BLaER1 treated with 17β-estradiol and CSF1 and Interleukin-3, amounts not matched to agents 10 nM and 100 nM (cell line): Measurements from ENCODE around the gene GDI2.
"Not testable (repeated sequence)": the region's sequence is repeated elsewhere in the genome, so short reads cannot be mapped to it uniquely, and the experiment has no call there.

Experiments used
- H3K27ac ChIP-seq, 11 experiments: shearing (Covaris generic); formaldehyde crosslinking; 2 replicates each; pipeline ENCODE4 v1.8.1; 2022
- H3K27me3 ChIP-seq, 11 experiments: shearing (Covaris generic); formaldehyde crosslinking; 2 replicates each; pipeline ENCODE4 v1.8.1; 2022
- H3K36me3 ChIP-seq, 11 experiments: shearing (Covaris generic); formaldehyde crosslinking; 2 replicates each; pipeline ENCODE4 v1.8.1; 2022
- H3K4me1 ChIP-seq, 10 experiments: shearing (Covaris generic); formaldehyde crosslinking; 2 replicates each; pipeline ENCODE4 v1.8.1; 2022
- H3K4me2 ChIP-seq, 11 experiments: shearing (Covaris generic); formaldehyde crosslinking; 2 replicates each; pipeline ENCODE4 v1.8.1; 2022
- H3K4me3 ChIP-seq, 10 experiments: shearing (Covaris generic); formaldehyde crosslinking; 2 replicates each; pipeline ENCODE4 v1.8.1; 2022
- H3K9ac ChIP-seq, 11 experiments: shearing (Covaris generic); formaldehyde crosslinking; 2 replicates each; pipeline ENCODE4 v1.8.1; 2022
- H3K9me3 ChIP-seq, 11 experiments: shearing (Covaris generic); formaldehyde crosslinking; replicated peaks in 1 of 11; 2 replicates each; pipeline ENCODE4 v1.8.1; 2022
- H4K20me1 ChIP-seq, 11 experiments: shearing (Covaris generic); formaldehyde crosslinking; 2 replicates each; pipeline ENCODE4 v1.8.1; 2022
- Cebpa-rat ChIP-seq, 11 experiments: shearing (Covaris generic); IDR thresholded peaks; 2 replicates each; pipeline ENCODE4 v1.8.1; 2022

The GDI2 gene

GRCh38 chr10:5813341-5814109 lies at the start of gene GDI2:
Gene GDI2, minus strand, starts transcription at chr10:5813434. Its CDS starts 176 bp downstream, at chr10:5813258.
- Histone ChIP-seq H4K20me1 (peaks cover 40 to 45% (median 42%) of the 10 kb centered on the region in 11 experiments), H3K4me2 (peak within 1 kb of the TSS; percentile 88 to 98 (median 94)), H3K27ac (peak within 1 kb of the TSS; percentile 96 to 100 (median 98)), H3K4me3 (peak within 1 kb of the TSS; percentile 84 to 97 (median 93)), H3K9ac (peak within 1 kb of the TSS; percentile 97 to 100 (median 99)), H3K36me3 (peaks cover 0 to 15% (median 6%) of the 10 kb centered on the region in 11 experiments; a peak in 14 of 22 replicates), H3K27me3 (no peaks in the 10 kb centered on the region), H3K4me1 (peaks cover 64 to 78% (median 69%) of the 10 kb centered on the region in 10 experiments), H3K9me3 (no peaks in the 10 kb centered on the region)
- no peak for TF ChIP-seq Cebpa-rat (IDR thresholded peaks at IDR 0.05)

DNA sequence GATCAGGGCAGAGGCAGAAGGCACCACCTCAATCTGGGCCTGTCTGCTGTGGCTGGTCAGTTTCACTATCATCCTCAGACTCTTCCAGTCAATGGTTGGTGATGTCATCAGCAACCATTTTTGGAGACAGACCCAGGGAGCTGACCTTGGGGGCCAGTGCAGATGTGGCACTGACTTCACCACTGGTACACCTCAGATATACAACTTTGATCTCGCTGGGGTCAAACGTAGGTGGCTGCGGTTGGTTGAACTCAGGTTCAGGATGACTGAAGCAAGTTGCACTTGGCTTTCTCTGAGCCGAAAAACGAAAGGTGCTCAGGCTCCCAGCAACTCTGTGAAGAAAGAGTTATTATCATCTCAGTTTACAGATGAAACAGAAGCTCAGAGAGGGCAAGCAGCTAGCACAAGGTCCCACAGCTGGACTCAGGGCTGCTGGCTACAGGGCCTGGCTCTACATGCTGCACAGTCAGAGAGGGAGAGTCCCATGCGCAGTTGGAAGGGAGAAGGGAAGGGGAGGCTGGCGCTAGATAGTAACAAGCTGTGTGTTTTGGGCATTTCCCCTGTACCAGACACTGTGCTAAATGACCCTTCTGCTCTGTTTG lies 49.2 kb upstream of the GDI2 start:
- Histone ChIP-seq H4K20me1 (no peaks in the 10 kb centered on the region), H3K4me1 (peaks cover 15 to 39% (median 16%) of the 10 kb centered on the region in 10 experiments), H3K36me3 (peaks cover 0 to 28% (median 14%) of the 10 kb centered on the region in 11 experiments; a peak in 9 of 22 replicates), H3K27me3 (no peaks in the 10 kb centered on the region), H3K27ac (no peak overlapping the region), H3K9ac (no peak overlapping the region), H3K4me3 (no peak overlapping the region), H3K9me3 (peaks cover 6 to 26% (median 15%) of the 10 kb centered on the region in 11 experiments; a peak in 18 of 22 replicates), H3K4me2 (no peak overlapping the region; a peak in 1 of 22 replicates)
- TF ChIP-seq Cebpa-rat (IDR thresholded peaks at IDR 0.05) = no peak

GRCh38 chr10:5860066-5860465 lies 46.8 kb upstream of the GDI2 start:
- H3K36me3 ChIP-seq = peaks cover 0 to 28% (median 14%) of the 10 kb centered on the region in 11 experiments; a peak in 9 of 22 replicates
- H3K4me1 ChIP-seq = peaks cover 0 to 24% (median 0%) of the 10 kb centered on the region in 10 experiments; a peak in 6 of 20 replicates
- no peak overlapping the region for H3K4me3 ChIP-seq
- H4K20me1 ChIP-seq = no peaks in the 10 kb centered on the region
- no peak overlapping the region for H3K9ac ChIP-seq
- peaks cover 6 to 26% (median 15%) of the 10 kb centered on the region in 11 experiments; a peak in 17 of 22 replicates for H3K9me3 ChIP-seq
- TF ChIP-seq Cebpa-rat (IDR thresholded peaks at IDR 0.05) = no peak
- no peak overlapping the region for H3K27ac ChIP-seq
- no peaks in the 10 kb centered on the region for H3K27me3 ChIP-seq
- peak overlapping the region in 1 of 11 experiments; percentile 54; a peak in 2 of 22 replicates for H3K4me2 ChIP-seq

DNA sequence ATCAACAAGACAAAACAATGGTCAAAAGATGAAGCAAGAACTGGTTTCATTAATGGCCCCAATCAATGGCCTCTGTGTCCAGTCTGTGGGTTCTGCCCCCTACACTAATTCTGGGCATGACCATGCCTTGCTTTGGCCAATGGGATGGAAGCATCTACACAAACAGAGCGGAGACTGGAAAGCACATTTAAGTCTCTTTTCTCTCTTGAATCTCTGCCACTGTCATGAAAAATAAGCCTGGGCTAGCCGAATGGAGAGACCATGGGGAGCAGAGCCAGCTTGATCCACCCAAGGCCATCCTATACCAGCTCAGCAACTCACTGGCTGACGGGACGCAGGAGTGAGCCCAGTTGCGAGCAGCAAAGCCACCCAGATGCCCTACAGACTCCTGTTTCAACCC lies 45.6 kb upstream of the GDI2 start:
- Histone ChIP-seq H3K36me3 (peaks cover 0 to 18% (median 13%) of the 10 kb centered on the region in 11 experiments; a peak in 9 of 22 replicates), H3K27ac (no peak overlapping the region), H3K4me2 (no peak overlapping the region), H3K27me3 (no peaks in the 10 kb centered on the region), H3K9ac (no peak overlapping the region), H3K4me3 (no peak overlapping the region), H4K20me1 (no peaks in the 10 kb centered on the region), H3K4me1 (peaks cover 0 to 24% (median 0%) of the 10 kb centered on the region in 10 experiments; a peak in 6 of 20 replicates), H3K9me3 (peaks cover 3 to 16% (median 10%) of the 10 kb centered on the region in 11 experiments; a peak in 17 of 22 replicates)
- no peak for TF ChIP-seq Cebpa-rat (IDR thresholded peaks at IDR 0.05)

DNA sequence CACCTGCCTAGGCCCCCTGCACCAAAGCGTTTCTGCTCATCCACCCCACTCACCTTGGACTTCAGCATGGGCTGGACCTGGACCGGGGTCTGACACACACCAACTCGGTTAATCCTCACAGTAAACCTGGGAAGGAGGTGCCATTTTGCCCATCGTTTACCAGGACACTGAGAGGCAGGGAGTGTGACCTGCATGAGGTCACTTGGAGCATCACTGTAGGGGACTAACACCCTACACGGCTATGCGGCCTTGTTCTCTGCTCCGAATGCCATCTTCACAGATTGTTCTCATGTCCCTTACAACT lies 43.4 kb upstream of the GDI2 start:
- H3K4me1 ChIP-seq = peaks cover 0 to 35% (median 2%) of the 10 kb centered on the region in 10 experiments; a peak in 6 of 20 replicates

GRCh38 chr10:5855979-5856700 lies 42.9 kb upstream of the GDI2 start:
- Histone ChIP-seq H3K4me2 (no peak overlapping the region), H3K9me3 (peaks cover 0 to 8% (median 0%) of the 10 kb centered on the region in 11 experiments; a peak in 1 of 22 replicates)
- no peak for TF ChIP-seq Cebpa-rat (IDR thresholded peaks at IDR 0.05)

More for the DNA sequence above, 43.4 kb upstream of the GDI2 start:
- H3K4me3 ChIP-seq = no peak overlapping the region
- no peak overlapping the region for H3K9ac ChIP-seq
- no peaks in the 10 kb centered on the region; a peak in 1 of 22 replicates for H3K36me3 ChIP-seq
- no peaks in the 10 kb centered on the region for H4K20me1 ChIP-seq
- H3K27me3 ChIP-seq = no peaks in the 10 kb centered on the region
- H3K9me3 ChIP-seq = peaks cover 0 to 8% (median 0%) of the 10 kb centered on the region in 11 experiments; a peak in 1 of 22 replicates
- no peak overlapping the region for H3K27ac ChIP-seq
- TF ChIP-seq Cebpa-rat (IDR thresholded peaks at IDR 0.05) = no peak
- H3K4me2 ChIP-seq = no peak overlapping the region

GRCh38 chr10:5854131-5854475 lies 40.9 kb upstream of the GDI2 start:
- TF ChIP-seq Cebpa-rat (IDR thresholded peaks at IDR 0.05) = no peak
- no peak overlapping the region for H3K4me2 ChIP-seq
- no peak overlapping the region for H3K27ac ChIP-seq
- no peaks in the 10 kb centered on the region for H3K36me3 ChIP-seq
- no peaks in the 10 kb centered on the region for H3K27me3 ChIP-seq
- H3K9me3 ChIP-seq = peaks cover 0 to 8% (median 0%) of the 10 kb centered on the region in 11 experiments; a peak in 1 of 22 replicates
- H3K9ac ChIP-seq = no peak overlapping the region
- peaks cover 0 to 17% (median 0%) of the 10 kb centered on the region in 10 experiments; a peak in 6 of 20 replicates for H3K4me1 ChIP-seq
- H3K4me3 ChIP-seq = no peak overlapping the region
- no peaks in the 10 kb centered on the region for H4K20me1 ChIP-seq

More at GRCh38 chr10:5855979-5856700, 42.9 kb upstream of the GDI2 start:
- Histone ChIP-seq H3K4me3 (no peak overlapping the region), H3K9ac (no peak overlapping the region), H4K20me1 (no peaks in the 10 kb centered on the region), H3K36me3 (no peaks in the 10 kb centered on the region), H3K4me1 (peaks cover 0 to 30% (median under 1%) of the 10 kb centered on the region in 10 experiments; a peak in 6 of 20 replicates), H3K27ac (no peak overlapping the region), H3K27me3 (no peaks in the 10 kb centered on the region)

DNA sequence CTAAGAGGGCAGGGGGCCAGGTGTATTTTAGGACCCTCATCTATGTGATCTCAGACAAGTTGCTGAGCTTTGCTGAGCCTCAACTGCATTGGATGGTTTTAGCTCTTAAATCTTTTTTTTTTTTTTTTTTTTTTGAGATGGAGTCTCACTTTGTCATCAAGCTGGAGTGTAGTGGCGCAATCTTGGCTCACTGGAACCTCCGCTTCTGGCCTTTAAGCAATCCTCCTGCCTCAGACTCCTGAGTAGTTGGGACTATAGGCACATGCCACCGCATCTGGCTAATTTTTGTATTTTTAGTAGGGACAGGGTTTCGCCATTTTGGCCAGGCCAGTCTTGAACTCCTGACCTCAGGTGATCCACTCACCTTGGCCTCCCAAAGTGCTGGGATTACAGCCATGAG lies 33.4 kb upstream of the GDI2 start:
- Histone ChIP-seq H3K4me1 (peaks cover 15 to 47% (median 27%) of the 10 kb centered on the region in 10 experiments), H3K4me2 (peak overlapping the region; percentile 9 to 86 (median 54); a peak in 21 of 22 replicates), H3K27ac (peak overlapping the region in 1 of 11 experiments; percentile 20; a peak in 2 of 22 replicates)
- H3K27me3 ChIP-seq, H4K20me1 ChIP-seq, H3K9ac ChIP-seq, H3K9me3 ChIP-seq, H3K36me3 ChIP-seq, H3K4me3 ChIP-seq: not testable (repeated sequence)
